ENCODE data around the gene TRAF3IP1.

- TF ChIP-seq, protein P1, sequence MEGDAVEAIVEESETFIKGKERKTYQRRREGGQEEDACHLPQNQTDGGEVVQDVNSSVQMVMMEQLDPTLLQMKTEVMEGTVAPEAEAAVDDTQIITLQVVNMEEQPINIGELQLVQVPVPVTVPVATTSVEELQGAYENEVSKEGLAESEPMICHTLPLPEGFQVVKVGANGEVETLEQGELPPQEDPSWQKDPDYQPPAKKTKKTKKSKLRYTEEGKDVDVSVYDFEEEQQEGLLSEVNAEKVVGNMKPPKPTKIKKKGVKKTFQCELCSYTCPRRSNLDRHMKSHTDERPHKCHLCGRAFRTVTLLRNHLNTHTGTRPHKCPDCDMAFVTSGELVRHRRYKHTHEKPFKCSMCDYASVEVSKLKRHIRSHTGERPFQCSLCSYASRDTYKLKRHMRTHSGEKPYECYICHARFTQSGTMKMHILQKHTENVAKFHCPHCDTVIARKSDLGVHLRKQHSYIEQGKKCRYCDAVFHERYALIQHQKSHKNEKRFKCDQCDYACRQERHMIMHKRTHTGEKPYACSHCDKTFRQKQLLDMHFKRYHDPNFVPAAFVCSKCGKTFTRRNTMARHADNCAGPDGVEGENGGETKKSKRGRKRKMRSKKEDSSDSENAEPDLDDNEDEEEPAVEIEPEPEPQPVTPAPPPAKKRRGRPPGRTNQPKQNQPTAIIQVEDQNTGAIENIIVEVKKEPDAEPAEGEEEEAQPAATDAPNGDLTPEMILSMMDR (IDR thresholded peaks at IDR 0.05) = no peak
- TF ChIP-seq POLR2A (IDR thresholded peaks at IDR 0.05) (no peak), EP300 (IDR thresholded peaks at IDR 0.05) (no peak)
Observed at GRCh38 chr2:238321467-238321866, 1.1 kb downstream of the TRAF3IP1 start.
